Keratinocyte (primary cell): ENCODE measurements around the gene FHIT. TPM values are rescaled to one million over a fixed set of nuclear protein-coding genes. Genes with fewer than 3 reads are reported as not detected.

ENCODE experiments used
- DNase-seq: peaks from one replicate; pipeline ENCODE4 v3.0.0-alpha.2; 2011; ENCODE audit warnings: low read depth, missing footprints, low spot score
- FAIRE-seq: peaks from 2 replicates; lab custom pipeline; 2011; peaks lifted over from hg19 to GRCh38; lab: Jason Lieb, UNC
- H2AFZ ChIP-seq: 2 replicates; pipeline ENCODE4 v1.6.0; 2012; ENCODE audit warnings: low read length, control low read depth, inconsistent platforms; ENCODE audit not compliant: control insufficient read depth
- H3K27ac ChIP-seq: 2 replicates; pipeline ENCODE4 v1.5.1; 2011; ENCODE audit warnings: low read length; ENCODE audit not compliant: control insufficient read depth, insufficient read depth
- H3K27me3 ChIP-seq: 3 replicates; pipeline ENCODE4 v1.6.0; 2011; ENCODE audit warnings: low read length; ENCODE audit not compliant: control insufficient read depth, insufficient read depth; ENCODE audit errors: extremely low read depth
- H3K36me3 ChIP-seq, 2 experiments: 2 replicates in 1 of 2; 3 replicates in 1 of 2; pipeline ENCODE4 v1.5.1; 2011; ENCODE audit warnings: low read length in 2 of 2, mild to moderate bottlenecking in 1 of 2; ENCODE audit not compliant: control insufficient read depth in 2 of 2, insufficient read depth in 2 of 2; ENCODE audit errors: extremely low read depth in 1 of 2
- H3K4me1 ChIP-seq: 3 replicates; pipeline ENCODE4 v1.5.1; 2011; ENCODE audit warnings: low read length; ENCODE audit not compliant: control insufficient read depth, insufficient read depth; ENCODE audit errors: extremely low read depth
- H3K4me2 ChIP-seq: 3 replicates; pipeline ENCODE4 v1.6.0; 2011; ENCODE audit warnings: low read depth, low read length; ENCODE audit not compliant: control insufficient read depth, insufficient read depth; ENCODE audit errors: extremely low read depth
- H3K4me3 ChIP-seq, 3 experiments: fragments of 200-600 bp in 1 of 3; sonication (generic) in 1 of 3; 2 replicates in 2 of 3; 3 replicates in 1 of 3; pipeline ENCODE4 v1.5.1; 2011 to 2016; ENCODE audit warnings: low read length in 3 of 3, mild to moderate bottlenecking in 3 of 3, control low read depth in 2 of 3, inconsistent platforms in 1 of 3, low read depth in 1 of 3, mixed read lengths in 1 of 3, mixed run types in 1 of 3, moderate library complexity in 1 of 3; ENCODE audit not compliant: control insufficient read depth in 2 of 3, insufficient read depth in 2 of 3; ENCODE audit errors: extremely low read depth in 1 of 3
- H3K79me2 ChIP-seq: 2 replicates; pipeline ENCODE4 v1.6.0; 2012; ENCODE audit warnings: low read length; ENCODE audit not compliant: control insufficient read depth, insufficient read depth
- H3K9ac ChIP-seq: 3 replicates; pipeline ENCODE4 v1.6.0; 2011; ENCODE audit warnings: low read length; ENCODE audit not compliant: control insufficient read depth, insufficient read depth; ENCODE audit errors: extremely low read depth
- H3K9me1 ChIP-seq: 3 replicates; pipeline ENCODE4 v1.6.0; 2011; ENCODE audit warnings: low read length; ENCODE audit not compliant: control insufficient read depth, insufficient read depth; ENCODE audit errors: extremely low read depth
- H3K9me3 ChIP-seq: 2 replicates; pipeline ENCODE4 v1.5.1; 2012; ENCODE audit warnings: low read depth, low read length; ENCODE audit not compliant: control insufficient read depth
- H4K20me1 ChIP-seq: 3 replicates; pipeline ENCODE4 v1.6.0; 2011; ENCODE audit warnings: low read length; ENCODE audit not compliant: control insufficient read depth, insufficient read depth; ENCODE audit errors: extremely low read depth
- EZH2 ChIP-seq: IDR thresholded peaks from one replicate; pipeline ENCODE4 v1.6.1; 2012; ENCODE audit warnings: inconsistent platforms, mild to moderate bottlenecking, low read length, moderate library complexity
- dilution Hi-C: fragments of 300-500 bp; cut with MboI; formaldehyde crosslinking; loops from one replicate; pipeline ENCODE4 v1.7.0; 2020; ENCODE audit warnings: low sequenced_read_pairs; ENCODE audit not compliant: extremely low pct_ligation_motif_present
- polyA plus RNA-seq, 5 experiments: library from polyadenylated mRNA; depleted of rRNA in 3 of 5; stranded (reverse) in 3 of 5; stranded (forward) in 1 of 5; unstranded in 1 of 5; fragments of >200 nt; gene quantifications; 1 replicate in 1 of 5; 2 replicates in 3 of 5; 3 replicates in 1 of 5; pipeline versions ENCODE4 v1.2.1 to v1.2.3, GENCODE V29; 2011 to 2012; ENCODE audit warnings: missing spikeins in 2 of 5, low read depth in 1 of 5, low replicate concordance in 1 of 5
- TF ChIP-seq, protein P1 (sequence below), 3 experiments: IDR thresholded peaks in 1 of 3; conservative IDR thresholded peaks in 1 of 3; optimal IDR thresholded peaks in 1 of 3; 2 replicates in 2 of 3; 3 replicates in 1 of 3; pipeline versions ENCODE3 to v1.5.1; 2011; ENCODE audit warnings: low read length in 3 of 3, mild to moderate bottlenecking in 3 of 3, moderate library complexity in 2 of 3, control low read depth in 1 of 3, inconsistent platforms in 1 of 3; ENCODE audit not compliant: insufficient read depth in 2 of 3; ENCODE audit errors: extremely low read depth in 1 of 3

FHIT gene
- polyA plus RNA-seq, 1 donor (not counting 4 experiments of a cell fraction or from before 2014, with no cell fraction given), result 2.2 TPM

- dilution Hi-C loops, result no loop called here
- no peak for FAIRE-seq
- Histone ChIP-seq H3K9ac (no peak overlapping the region), H2AFZ (no peak overlapping the region), H3K4me2 (no peak overlapping the region), H3K4me3 (no peak overlapping the region), H3K9me3 (no peaks in the 10 kb centered on the region), H4K20me1 (no peaks in the 10 kb centered on the region), H3K4me1 (no peaks in the 10 kb centered on the region), H3K9me1 (no peaks in the 10 kb centered on the region), H3K79me2 (no peaks in the 10 kb centered on the region), H3K27me3 (no peaks in the 10 kb centered on the region), H3K27ac (no peak overlapping the region), H3K36me3 (no peaks in the 10 kb centered on the region)
- DNase-seq, result no peak
- no peak for TF ChIP-seq EZH2
These were observed 492.4 kb downstream of the FHIT start for GRCh38 chr3:60758831-60759230.

GRCh38 chr3:60758171-60758570 lies 493.1 kb downstream of the FHIT start:
- Histone ChIP-seq H2AFZ (no peak overlapping the region), H3K79me2 (no peaks in the 10 kb centered on the region), H3K4me3 (no peak overlapping the region), H3K9me1 (no peaks in the 10 kb centered on the region), H3K9me3 (no peaks in the 10 kb centered on the region), H3K36me3 (no peaks in the 10 kb centered on the region), H3K27me3 (no peaks in the 10 kb centered on the region), H3K4me2 (no peak overlapping the region), H4K20me1 (no peaks in the 10 kb centered on the region), H3K9ac (no peak overlapping the region), H3K27ac (no peak overlapping the region), H3K4me1 (no peaks in the 10 kb centered on the region)
- dilution Hi-C loops, result no loop called here
- TF ChIP-seq, protein P1, sequence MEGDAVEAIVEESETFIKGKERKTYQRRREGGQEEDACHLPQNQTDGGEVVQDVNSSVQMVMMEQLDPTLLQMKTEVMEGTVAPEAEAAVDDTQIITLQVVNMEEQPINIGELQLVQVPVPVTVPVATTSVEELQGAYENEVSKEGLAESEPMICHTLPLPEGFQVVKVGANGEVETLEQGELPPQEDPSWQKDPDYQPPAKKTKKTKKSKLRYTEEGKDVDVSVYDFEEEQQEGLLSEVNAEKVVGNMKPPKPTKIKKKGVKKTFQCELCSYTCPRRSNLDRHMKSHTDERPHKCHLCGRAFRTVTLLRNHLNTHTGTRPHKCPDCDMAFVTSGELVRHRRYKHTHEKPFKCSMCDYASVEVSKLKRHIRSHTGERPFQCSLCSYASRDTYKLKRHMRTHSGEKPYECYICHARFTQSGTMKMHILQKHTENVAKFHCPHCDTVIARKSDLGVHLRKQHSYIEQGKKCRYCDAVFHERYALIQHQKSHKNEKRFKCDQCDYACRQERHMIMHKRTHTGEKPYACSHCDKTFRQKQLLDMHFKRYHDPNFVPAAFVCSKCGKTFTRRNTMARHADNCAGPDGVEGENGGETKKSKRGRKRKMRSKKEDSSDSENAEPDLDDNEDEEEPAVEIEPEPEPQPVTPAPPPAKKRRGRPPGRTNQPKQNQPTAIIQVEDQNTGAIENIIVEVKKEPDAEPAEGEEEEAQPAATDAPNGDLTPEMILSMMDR (optimal IDR thresholded peaks at IDR 0.05 in 1 of 3, IDR thresholded peaks at IDR 0.05 in 1 of 3, conservative IDR thresholded peaks at IDR 0.05 in 1 of 3; ENCODE audit: extremely low read depth in 1 of 3, insufficient read depth in 2 of 3, low read length in 3 of 3), result no peak
- no peak for TF ChIP-seq EZH2
- FAIRE-seq (no peak), DNase-seq (no peak)

GRCh38 chr3:60757724-60758123 lies 493.5 kb downstream of the FHIT start:
- DNase-seq (no peak), FAIRE-seq (no peak)
- no peaks in the 10 kb centered on the region for H3K9me1 ChIP-seq
- no peak overlapping the region for H3K27ac ChIP-seq
- dilution Hi-C loops, result no loop called here
- H3K9ac ChIP-seq, result no peak overlapping the region
- no peaks in the 10 kb centered on the region for H3K27me3 ChIP-seq
- no peaks in the 10 kb centered on the region for H3K4me1 ChIP-seq
- H3K9me3 ChIP-seq, result no peaks in the 10 kb centered on the region
- H4K20me1 ChIP-seq, result no peaks in the 10 kb centered on the region
- no peak overlapping the region for H3K4me3 ChIP-seq
- TF ChIP-seq, protein P1 (optimal IDR thresholded peaks at IDR 0.05 in 1 of 3, IDR thresholded peaks at IDR 0.05 in 1 of 3, conservative IDR thresholded peaks at IDR 0.05 in 1 of 3; ENCODE audit: extremely low read depth in 1 of 3, insufficient read depth in 2 of 3, low read length in 3 of 3), result no peak
- no peak for TF ChIP-seq EZH2
- H3K36me3 ChIP-seq, result no peaks in the 10 kb centered on the region
- H3K79me2 ChIP-seq, result no peaks in the 10 kb centered on the region
- no peak overlapping the region for H2AFZ ChIP-seq
- H3K4me2 ChIP-seq, result no peak overlapping the region
